Urinary bladder (tissue), 4 donors: ENCODE data around the gene CT45A6. TPM values are rescaled to one million over a fixed set of nuclear protein-coding genes. Genes with fewer than 3 reads are reported as not detected.
"Not testable (repeated sequence)": the region's sequence is repeated elsewhere in the genome, so short reads cannot be mapped to it uniquely, and the experiment has no call there.

Source experiments
- DNase-seq: peaks from one replicate; pipeline ENCODE4 v3.0.0-alpha.2; 2015; ENCODE audit errors: extremely low spot score
- H3K27ac ChIP-seq: one replicate; pipeline ENCODE4 v1.5.1; 2013; ENCODE audit warnings: low read depth, mild to moderate bottlenecking, moderate library complexity
- H3K36me3 ChIP-seq: one replicate; pipeline ENCODE4 v1.6.1; 2013; ENCODE audit warnings: mild to moderate bottlenecking, moderate library complexity; ENCODE audit not compliant: insufficient read depth
- H3K4me1 ChIP-seq: one replicate; pipeline ENCODE4 v1.6.1; 2013; ENCODE audit warnings: mild to moderate bottlenecking, moderate library complexity; ENCODE audit not compliant: insufficient read depth
- H3K4me3 ChIP-seq: one replicate; pipeline ENCODE4 v1.5.1; 2013; ENCODE audit warnings: low read depth, low read length
- WGBS: extraction: QIAGEN DNeasy Blood & Tissue Kit; methylation state at CpG from one replicate; pipeline ENCODE4 v1.1.7; 2013; 5-methylcytosine and 5-hydroxymethylcytosine counted together
- polyA plus RNA-seq: library from polyadenylated mRNA; stranded (reverse); fragments of 200-250 nt; gene quantifications from one replicate; pipeline ENCODE4 v1.2.3, GENCODE V29; 2013
- total RNA-seq: library from RNA; depleted of rRNA; stranded (reverse); fragments of >200 nt; gene quantifications from one replicate; pipeline ENCODE4 v1.2.3, GENCODE V29; 2014
- donor health status: healthy with polysubstance abuse.
- donor health status: healthy.

The CT45A6 gene, protein sequence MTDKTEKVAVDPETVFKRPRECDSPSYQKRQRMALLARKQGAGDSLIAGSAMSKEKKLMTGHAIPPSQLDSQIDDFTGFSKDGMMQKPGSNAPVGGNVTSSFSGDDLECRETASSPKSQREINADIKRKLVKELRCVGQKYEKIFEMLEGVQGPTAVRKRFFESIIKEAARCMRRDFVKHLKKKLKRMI
- total RNA-seq (not detected), polyA plus RNA-seq (not detected)

DNA sequence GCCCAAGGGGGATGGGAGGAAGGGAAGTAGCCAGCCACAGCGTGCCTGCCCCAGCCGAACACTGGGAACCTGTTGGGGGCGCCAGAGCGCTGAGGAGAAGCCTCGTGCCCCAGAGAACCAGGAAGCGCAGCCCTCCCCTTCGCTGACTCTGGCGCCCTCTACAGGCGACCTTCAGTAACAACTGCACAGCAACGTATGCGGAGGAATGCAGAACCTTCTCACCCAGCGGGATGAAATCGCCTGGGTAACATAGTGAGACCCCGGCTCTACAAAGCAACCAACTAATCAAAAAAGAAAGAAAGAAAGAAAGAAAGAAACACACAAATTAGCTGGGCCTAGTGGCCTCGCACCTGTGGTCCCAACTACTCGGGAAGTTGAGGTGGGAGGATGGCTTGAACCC, at the start of gene CT45A6:
Gene CT45A6, minus strand, starts transcription at position 101 of the 400 bp plus-strand sequence. CDS start 3,794 bp downstream, outside the sequence.
- not testable (repeated sequence) for H3K27ac ChIP-seq, H3K4me1 ChIP-seq, H3K36me3 ChIP-seq, DNase-seq, H3K4me3 ChIP-seq
- no CpG with 5 or more reads among the region's 16 CpGs for WGBS

DNA sequence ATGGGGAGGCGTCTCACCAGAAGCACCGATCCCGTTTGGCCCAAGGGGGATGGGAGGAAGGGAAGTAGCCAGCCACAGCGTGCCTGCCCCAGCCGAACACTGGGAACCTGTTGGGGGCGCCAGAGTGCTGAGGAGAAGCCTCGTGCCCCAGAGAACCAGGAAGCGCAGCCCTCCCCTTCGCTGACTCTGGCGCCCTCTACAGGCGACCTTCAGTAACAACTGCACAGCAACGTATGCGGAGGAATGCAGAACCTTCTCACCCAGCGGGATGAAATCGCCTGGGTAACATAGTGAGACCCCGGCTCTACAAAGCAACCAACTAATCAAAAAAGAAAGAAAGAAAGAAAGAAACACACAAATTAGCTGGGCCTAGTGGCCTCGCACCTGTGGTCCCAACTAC, 34.6 kb upstream of the CT45A6 start, which contains the start of gene CT45A7:
Gene CT45A7, minus strand, starts transcription at position 101 of the 400 bp plus-strand sequence. CDS start 3,747 bp downstream, outside the sequence.
- not testable (repeated sequence) for H3K27ac ChIP-seq, H3K4me1 ChIP-seq, DNase-seq, H3K4me3 ChIP-seq, H3K36me3 ChIP-seq
- no CpG with 5 or more reads among the region's 17 CpGs for WGBS

DNA sequence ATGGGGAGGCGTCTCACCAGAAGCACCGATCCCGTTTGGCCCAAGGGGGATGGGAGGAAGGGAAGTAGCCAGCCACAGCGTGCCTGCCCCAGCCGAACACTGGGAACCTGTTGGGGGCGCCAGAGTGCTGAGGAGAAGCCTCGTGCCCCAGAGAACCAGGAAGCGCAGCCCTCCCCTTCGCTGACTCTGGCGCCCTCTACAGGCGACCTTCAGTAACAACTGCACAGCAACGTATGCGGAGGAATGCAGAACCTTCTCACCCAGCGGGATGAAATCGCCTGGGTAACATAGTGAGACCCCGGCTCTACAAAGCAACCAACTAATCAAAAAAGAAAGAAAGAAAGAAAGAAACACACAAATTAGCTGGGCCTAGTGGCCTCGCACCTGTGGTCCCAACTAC, 17.3 kb upstream of the CT45A6 start, which contains the start of gene CT45A2:
Gene CT45A2, minus strand, starts transcription at position 101 of the 400 bp plus-strand sequence. CDS start 3,747 bp downstream, outside the sequence.
- H3K27ac ChIP-seq, H3K4me3 ChIP-seq, DNase-seq, H3K36me3 ChIP-seq, H3K4me1 ChIP-seq: not testable (repeated sequence)
- no CpG with 5 or more reads among the region's 17 CpGs for WGBS

DNA sequence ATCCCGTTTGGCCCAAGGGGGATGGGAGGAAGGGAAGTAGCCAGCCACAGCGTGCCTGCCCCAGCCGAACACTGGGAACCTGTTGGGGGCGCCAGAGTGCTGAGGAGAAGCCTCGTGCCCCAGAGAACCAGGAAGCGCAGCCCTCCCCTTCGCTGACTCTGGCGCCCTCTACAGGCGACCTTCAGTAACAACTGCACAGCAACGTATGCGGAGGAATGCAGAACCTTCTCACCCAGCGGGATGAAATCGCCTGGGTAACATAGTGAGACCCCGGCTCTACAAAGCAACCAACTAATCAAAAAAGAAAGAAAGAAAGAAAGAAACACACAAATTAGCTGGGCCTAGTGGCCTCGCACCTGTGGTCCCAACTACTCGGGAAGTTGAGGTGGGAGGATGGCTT, 17.2 kb downstream of the CT45A6 start, which contains the start of gene CT45A5:
Gene CT45A5, minus strand, starts transcription at position 101 of the 400 bp plus-strand sequence. CDS start 3,774 bp downstream, outside the sequence.
- not testable (repeated sequence) for DNase-seq, H3K4me1 ChIP-seq, H3K36me3 ChIP-seq, H3K27ac ChIP-seq, H3K4me3 ChIP-seq
- WGBS: no CpG with 5 or more reads among the region's 16 CpGs

DNA sequence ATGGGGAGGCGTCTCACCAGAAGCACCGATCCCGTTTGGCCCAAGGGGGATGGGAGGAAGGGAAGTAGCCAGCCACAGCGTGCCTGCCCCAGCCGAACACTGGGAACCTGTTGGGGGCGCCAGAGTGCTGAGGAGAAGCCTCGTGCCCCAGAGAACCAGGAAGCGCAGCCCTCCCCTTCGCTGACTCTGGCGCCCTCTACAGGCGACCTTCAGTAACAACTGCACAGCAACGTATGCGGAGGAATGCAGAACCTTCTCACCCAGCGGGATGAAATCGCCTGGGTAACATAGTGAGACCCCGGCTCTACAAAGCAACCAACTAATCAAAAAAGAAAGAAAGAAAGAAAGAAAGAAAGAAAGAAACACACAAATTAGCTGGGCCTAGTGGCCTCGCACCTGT, 34.5 kb downstream of the CT45A6 start, which contains the start of gene CT45A3:
Gene CT45A3, minus strand, starts transcription at position 101 of the 400 bp plus-strand sequence. CDS start 3,747 bp downstream, outside the sequence.
- not testable (repeated sequence) for H3K4me1 ChIP-seq, H3K27ac ChIP-seq, DNase-seq, H3K36me3 ChIP-seq, H3K4me3 ChIP-seq
- WGBS: no CpG with 5 or more reads among the region's 17 CpGs

DNA sequence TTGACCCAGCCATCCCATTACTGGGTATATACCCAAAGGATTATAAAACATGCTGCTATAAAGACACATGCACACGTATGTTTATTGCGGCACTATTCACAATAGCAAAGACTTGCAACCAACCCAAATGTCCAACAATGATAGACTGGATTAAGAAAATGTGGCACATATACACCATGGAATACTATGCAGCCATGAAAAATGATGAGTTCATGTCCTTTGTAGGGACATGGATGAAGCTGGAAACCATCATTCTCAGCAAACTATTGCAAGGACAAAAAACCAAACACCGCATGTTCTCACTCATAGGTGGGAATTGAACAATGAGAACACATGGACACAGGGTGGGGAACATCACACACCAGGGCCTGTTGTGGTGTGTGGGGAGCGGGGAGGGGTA, 57.8 kb downstream of the CT45A6 start:
- H3K27ac ChIP-seq, DNase-seq, H3K4me1 ChIP-seq, H3K36me3 ChIP-seq, H3K4me3 ChIP-seq: not testable (repeated sequence)
- WGBS: 89% methylated on average over 4 of the region's 4 CpGs

Other genes with a start within 250 kb of the CT45A6 start
- gene CT45A1, start 89.1 kb downstream of the CT45A6 start, total RNA-seq: not detected
- not detected for gene CT45A1, start 89.1 kb downstream of the CT45A6 start, polyA plus RNA-seq
- gene CT45A3, start 34.6 kb downstream of the CT45A6 start, total RNA-seq: not detected
- not detected for gene CT45A3, start 34.6 kb downstream of the CT45A6 start, polyA plus RNA-seq
- gene CT45A5, start 17.3 kb downstream of the CT45A6 start, total RNA-seq: not detected
- gene CT45A5, start 17.3 kb downstream of the CT45A6 start, polyA plus RNA-seq: not detected
- gene CT45A2, start 17.2 kb upstream of the CT45A6 start, total RNA-seq: not detected
- gene CT45A2, start 17.2 kb upstream of the CT45A6 start, polyA plus RNA-seq: not detected
- not detected for gene CT45A7, start 34.5 kb upstream of the CT45A6 start, total RNA-seq
- gene CT45A7, start 34.5 kb upstream of the CT45A6 start, polyA plus RNA-seq: not detected
- not detected for gene CT45A8, start 51.8 kb upstream of the CT45A6 start, total RNA-seq
- gene CT45A8, start 51.8 kb upstream of the CT45A6 start, polyA plus RNA-seq: not detected
- gene CT45A9, start 69.0 kb upstream of the CT45A6 start, total RNA-seq: not detected
- not detected for gene CT45A9, start 69.0 kb upstream of the CT45A6 start, polyA plus RNA-seq
- gene CT45A10, start 90.7 kb upstream of the CT45A6 start, total RNA-seq: not detected
- gene CT45A10, start 90.7 kb upstream of the CT45A6 start, polyA plus RNA-seq: not detected
- gene SAGE1, start 90.9 kb upstream of the CT45A6 start, total RNA-seq: not detected
- gene SAGE1, start 90.9 kb upstream of the CT45A6 start, polyA plus RNA-seq: not detected
- 21.4 TPM for gene MMGT1, start 171.2 kb upstream of the CT45A6 start, total RNA-seq
- 23.8 TPM for gene MMGT1, start 171.2 kb upstream of the CT45A6 start, polyA plus RNA-seq
- 22.9 TPM for gene SLC9A6, start 182.6 kb upstream of the CT45A6 start, total RNA-seq
- 11.3 TPM for gene SLC9A6, start 182.6 kb upstream of the CT45A6 start, polyA plus RNA-seq